Measurements from ENCODE around the gene HOXC12.

HOXC12 gene

DNA sequence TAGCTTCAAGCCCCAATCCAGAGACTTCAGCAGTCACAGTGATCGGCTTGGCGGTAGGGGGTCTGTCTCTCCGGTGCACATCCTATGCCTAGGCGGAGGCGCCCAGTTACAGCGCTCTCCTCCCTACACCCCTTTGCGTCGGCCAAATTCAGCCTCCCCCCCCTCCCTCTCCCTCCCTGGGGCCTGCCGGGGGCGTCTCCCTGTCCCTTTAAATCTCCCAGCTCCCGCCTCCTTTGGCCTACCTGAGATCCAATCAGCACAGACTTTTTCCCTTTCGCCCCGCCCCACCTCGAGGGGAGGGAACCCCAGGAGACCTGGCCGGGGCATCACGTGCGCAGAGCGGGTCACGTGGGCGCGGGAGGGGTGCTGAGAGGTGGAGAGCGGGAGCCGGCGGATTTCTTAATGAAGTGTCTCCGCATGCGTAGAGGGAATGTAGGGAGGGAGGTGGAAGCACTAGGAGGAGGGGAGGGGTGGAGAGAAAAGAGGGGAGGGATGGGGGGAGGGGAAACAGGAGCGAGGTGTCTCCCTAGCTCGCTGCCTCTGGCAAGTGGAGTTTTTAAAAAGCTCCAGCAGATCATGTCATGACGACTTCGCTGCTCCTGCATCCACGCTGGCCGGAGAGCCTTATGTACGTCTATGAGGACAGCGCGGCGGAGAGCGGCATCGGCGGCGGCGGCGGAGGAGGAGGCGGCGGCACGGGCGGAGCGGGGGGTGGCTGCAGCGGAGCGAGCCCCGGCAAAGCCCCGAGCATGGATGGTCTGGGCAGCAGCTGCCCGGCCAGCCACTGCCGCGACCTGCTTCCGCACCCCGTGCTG, 16.2 kb upstream of the HOXC12 start, which contains the start of gene HOXC13:
TSS of gene HOXC13 (plus strand) at position 506 of the 815 bp plus-strand sequence. CDS start at position 582, 76 bp downstream.
- TF ChIP-seq, protein P1, sequence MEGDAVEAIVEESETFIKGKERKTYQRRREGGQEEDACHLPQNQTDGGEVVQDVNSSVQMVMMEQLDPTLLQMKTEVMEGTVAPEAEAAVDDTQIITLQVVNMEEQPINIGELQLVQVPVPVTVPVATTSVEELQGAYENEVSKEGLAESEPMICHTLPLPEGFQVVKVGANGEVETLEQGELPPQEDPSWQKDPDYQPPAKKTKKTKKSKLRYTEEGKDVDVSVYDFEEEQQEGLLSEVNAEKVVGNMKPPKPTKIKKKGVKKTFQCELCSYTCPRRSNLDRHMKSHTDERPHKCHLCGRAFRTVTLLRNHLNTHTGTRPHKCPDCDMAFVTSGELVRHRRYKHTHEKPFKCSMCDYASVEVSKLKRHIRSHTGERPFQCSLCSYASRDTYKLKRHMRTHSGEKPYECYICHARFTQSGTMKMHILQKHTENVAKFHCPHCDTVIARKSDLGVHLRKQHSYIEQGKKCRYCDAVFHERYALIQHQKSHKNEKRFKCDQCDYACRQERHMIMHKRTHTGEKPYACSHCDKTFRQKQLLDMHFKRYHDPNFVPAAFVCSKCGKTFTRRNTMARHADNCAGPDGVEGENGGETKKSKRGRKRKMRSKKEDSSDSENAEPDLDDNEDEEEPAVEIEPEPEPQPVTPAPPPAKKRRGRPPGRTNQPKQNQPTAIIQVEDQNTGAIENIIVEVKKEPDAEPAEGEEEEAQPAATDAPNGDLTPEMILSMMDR (IDR thresholded peaks at IDR 0.05): no peak

DNA sequence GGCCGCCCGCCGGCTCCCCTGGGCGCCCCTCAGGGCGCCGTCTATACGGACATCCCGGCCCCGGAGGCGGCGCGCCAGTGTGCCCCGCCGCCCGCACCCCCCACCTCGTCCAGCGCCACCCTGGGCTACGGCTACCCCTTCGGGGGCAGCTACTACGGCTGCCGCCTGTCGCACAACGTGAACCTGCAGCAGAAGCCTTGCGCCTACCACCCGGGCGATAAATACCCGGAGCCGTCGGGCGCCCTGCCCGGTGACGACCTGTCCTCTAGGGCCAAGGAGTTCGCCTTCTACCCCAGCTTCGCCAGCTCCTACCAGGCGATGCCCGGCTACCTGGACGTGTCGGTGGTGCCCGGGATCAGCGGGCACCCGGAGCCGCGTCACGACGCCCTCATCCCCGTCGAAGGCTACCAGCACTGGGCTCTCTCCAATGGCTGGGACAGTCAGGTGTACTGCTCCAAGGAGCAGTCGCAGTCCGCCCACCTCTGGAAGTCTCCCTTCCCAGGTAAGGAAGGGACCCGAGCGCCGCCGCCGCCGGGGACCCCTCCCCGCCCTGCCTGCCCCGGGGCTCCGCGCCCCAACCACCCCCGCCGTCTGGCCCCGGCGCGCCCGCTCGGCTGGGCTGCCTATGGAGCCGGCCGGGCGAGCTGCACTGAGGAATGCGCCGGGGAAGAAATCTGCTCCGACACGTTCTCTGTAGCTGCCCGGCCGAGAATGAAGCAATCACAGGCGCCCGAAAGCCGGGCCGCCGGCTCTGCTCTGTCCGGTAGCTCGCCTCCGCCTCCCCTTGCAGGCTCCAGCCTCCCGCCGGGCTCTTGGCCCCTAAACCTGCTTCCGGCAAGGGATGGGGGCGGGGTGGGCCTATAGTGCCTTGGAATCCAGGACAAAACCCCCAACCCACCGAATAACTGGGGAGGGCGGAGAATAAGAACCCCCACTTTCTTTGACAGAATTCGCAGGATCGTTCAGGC, 15.3 kb upstream of the HOXC12 start:
- TF ChIP-seq, protein P1 (IDR thresholded peaks at IDR 0.05): no peak

DNA sequence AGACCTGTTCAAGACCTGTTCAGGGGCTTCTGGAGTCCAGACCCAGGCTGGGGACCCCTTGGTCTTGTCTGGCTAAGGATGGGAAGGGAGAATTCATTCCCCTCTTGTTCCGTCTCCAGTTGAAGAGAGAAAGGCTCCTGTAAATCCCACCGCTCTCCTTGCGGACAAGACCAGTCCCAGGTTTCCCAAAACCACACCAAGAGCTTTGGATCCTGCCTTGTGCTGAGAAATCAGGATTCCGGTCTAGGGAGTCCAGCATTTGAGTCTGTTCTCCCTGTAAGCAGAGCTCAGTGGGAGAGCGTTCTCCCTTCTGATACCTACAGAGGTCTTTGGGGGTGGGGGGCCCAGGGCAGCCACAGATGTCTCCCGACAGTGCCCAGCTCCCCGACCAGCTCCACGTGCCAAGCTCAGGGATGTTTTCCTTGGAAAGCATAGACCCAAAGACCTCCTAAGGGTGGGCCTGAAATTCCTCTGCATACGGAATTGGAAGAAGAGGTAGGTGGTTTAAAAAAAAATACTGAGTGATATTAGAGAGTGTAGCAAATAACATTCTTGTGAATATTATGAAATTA, 14.2 kb upstream of the HOXC12 start:
- TF ChIP-seq, protein P1 (IDR thresholded peaks at IDR 0.05): no peak

GRCh38 chr12:53941187-53941586, 13.5 kb upstream of the HOXC12 start:
- TF ChIP-seq, protein P1 (IDR thresholded peaks at IDR 0.05): no peak

- TF ChIP-seq, protein P1 (IDR thresholded peaks at IDR 0.05): no peak
These were observed 13.0 kb upstream of the HOXC12 start for GRCh38 chr12:53941750-53942149.

- TF ChIP-seq, protein P1 (IDR thresholded peaks at IDR 0.05): no peak
These were observed 12.2 kb upstream of the HOXC12 start for GRCh38 chr12:53942467-53942997.

GRCh38 chr12:53944209-53944608, 10.5 kb upstream of the HOXC12 start:
- TF ChIP-seq, protein P1 (IDR thresholded peaks at IDR 0.05): no peak
